C4-2B (cell line): ENCODE measurements around the gene CD84.
"Not testable (repeated sequence)": the region's sequence is repeated elsewhere in the genome, so short reads cannot be mapped to it uniquely, and the experiment has no call there.

ENCODE experiments used
- H3K27ac ChIP-seq: fragments of 450-650 bp; 2 replicates; pipeline ENCODE4 v1.5.1; 2017
- ZFX ChIP-seq: fragments of 450-650 bp; IDR thresholded peaks from 2 replicates; pipeline ENCODE4 v1.6.1; 2017
- TF ChIP-seq, protein P1 (sequence below): fragments of 450-650 bp; conservative IDR thresholded peaks from 2 replicates; pipeline ENCODE4 v1.5.1; 2017; ENCODE audit warnings: mild to moderate bottlenecking

Gene CD84

DNA sequence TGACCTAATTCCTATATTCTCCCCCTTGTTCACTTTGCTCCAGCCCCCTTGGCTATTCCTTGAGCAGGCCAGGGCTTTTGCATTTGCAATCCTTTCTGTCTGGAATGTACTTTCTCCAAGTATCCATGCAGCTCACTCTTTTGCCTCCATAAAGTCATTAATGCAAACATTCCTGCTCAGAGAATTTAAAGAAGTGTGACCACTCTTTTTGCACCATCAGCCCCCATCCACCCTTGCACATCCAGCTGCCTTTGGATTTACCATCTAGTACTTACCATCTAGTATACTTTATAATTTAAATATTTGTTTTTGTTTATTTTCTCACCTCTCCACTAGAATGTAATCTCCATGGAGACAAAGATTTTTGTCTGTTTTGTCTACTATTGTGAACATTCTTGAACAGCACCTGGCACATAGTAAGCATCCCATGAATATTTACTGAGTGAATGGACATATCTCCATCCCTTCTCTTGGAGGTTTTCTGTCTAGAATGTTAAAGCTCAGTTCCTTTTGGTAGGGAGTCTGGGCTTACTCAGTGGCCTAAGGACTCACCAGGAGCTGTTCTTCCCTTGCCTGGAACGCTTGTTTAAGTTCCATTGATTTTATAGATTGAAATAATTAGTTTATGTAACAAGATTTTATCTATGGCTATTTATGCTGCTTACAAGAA is 78.8 kb downstream of the CD84 start:
- H3K27ac ChIP-seq, result no peak overlapping the region
- TF ChIP-seq, protein P1, sequence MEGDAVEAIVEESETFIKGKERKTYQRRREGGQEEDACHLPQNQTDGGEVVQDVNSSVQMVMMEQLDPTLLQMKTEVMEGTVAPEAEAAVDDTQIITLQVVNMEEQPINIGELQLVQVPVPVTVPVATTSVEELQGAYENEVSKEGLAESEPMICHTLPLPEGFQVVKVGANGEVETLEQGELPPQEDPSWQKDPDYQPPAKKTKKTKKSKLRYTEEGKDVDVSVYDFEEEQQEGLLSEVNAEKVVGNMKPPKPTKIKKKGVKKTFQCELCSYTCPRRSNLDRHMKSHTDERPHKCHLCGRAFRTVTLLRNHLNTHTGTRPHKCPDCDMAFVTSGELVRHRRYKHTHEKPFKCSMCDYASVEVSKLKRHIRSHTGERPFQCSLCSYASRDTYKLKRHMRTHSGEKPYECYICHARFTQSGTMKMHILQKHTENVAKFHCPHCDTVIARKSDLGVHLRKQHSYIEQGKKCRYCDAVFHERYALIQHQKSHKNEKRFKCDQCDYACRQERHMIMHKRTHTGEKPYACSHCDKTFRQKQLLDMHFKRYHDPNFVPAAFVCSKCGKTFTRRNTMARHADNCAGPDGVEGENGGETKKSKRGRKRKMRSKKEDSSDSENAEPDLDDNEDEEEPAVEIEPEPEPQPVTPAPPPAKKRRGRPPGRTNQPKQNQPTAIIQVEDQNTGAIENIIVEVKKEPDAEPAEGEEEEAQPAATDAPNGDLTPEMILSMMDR, result no peak
- TF ChIP-seq ZFX, result no peak

DNA sequence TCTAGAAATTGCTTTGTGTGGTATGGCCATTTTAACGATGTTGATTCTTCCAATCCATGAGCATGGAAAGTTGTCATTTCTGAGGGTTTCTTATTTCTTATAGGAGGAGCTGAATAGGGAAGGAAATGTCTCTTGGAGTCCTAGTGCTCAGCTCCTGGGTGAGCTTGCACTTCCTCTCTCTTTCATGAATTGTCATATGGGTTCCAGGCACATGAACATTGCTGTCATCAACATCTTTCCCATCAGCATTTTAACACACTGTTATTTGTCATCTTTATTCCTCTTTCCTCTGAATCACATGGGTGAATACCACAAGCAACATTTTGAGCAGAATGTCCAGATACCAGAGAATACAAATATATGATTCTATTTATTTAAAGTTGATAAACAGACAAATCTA is 79.7 kb downstream of the CD84 start:
- no peak overlapping the region for H3K27ac ChIP-seq
- TF ChIP-seq ZFX, result no peak
- TF ChIP-seq, protein P1, result no peak

DNA sequence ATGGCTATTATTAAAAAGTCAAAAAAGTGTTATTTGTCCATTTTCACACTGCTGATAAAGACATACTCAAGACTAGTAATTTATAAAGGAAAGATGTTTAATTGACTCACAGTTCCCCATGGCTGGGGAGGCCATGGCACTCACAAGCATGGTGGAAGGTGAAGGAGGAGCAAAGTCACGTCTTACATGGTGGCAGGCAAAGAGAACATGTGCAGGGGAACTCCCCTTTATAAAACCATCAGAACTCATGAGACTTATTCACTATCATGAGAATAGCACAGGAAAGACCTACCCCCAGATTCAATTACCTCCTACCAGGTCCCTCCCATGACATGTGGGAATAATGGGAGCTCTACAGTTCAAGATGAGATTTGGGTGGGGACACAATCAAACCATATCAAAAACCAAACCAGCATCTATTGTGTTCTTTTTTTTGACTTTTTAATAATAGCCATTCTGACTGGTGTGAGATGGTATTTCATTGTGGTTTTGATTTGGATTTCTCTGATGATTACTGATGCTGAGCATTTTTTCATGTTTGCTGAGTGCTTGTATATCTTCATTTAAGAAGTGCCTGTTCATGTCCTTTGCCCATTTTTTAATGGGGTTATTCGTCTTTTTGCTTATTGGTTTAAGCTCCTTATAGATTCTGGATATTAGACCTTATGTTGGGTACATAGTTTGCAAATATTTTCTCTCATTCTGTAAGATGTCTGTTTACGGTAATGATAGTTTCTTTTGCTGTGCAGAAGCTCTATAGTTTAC is 80.8 kb downstream of the CD84 start:
- H3K27ac ChIP-seq, result not testable (repeated sequence)

DNA sequence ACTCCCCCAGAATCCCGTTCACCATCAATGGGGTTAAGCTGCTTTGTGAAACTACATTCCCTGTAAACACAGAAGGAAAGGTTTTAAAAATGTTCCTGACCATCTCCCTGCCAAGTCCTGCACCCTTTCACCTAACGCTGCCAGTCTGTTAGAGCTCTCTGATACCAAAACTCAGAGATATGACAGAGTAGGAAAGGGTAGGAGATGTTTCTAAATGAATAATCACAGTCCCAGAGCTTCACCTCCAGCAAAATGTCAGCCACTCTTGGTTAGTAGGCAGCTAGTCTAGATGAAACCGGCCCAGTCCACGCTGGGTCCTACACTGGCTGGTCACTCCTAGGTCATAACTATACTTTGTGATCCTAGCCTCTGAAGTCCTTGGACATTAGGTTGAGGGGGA is 83.0 kb downstream of the CD84 start:
- H3K27ac ChIP-seq, result no peak overlapping the region
- TF ChIP-seq, protein P1, result no peak
- no peak for TF ChIP-seq ZFX

DNA sequence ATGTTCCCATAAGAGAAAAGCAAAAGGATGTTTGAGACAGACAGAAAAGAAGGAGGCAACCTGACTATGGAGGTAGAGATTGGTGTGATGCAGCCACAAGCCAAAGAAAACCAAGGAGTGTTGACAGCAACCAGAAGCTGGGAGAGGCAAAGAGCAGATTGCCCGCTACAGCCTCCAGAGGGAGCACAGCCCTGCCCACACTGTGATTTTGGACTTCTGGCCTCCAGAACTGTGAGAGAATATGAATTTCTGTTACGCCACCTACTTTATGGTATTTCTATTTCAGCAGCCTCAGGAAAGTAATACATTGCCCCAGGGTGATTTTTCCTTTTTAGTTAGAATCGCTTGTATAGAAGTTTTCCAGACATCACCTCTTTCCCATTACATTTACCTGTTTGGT is 84.7 kb downstream of the CD84 start:
- no peak for TF ChIP-seq ZFX
- TF ChIP-seq, protein P1, result peak; percentile 68
- H3K27ac ChIP-seq, result no peak overlapping the region

DNA sequence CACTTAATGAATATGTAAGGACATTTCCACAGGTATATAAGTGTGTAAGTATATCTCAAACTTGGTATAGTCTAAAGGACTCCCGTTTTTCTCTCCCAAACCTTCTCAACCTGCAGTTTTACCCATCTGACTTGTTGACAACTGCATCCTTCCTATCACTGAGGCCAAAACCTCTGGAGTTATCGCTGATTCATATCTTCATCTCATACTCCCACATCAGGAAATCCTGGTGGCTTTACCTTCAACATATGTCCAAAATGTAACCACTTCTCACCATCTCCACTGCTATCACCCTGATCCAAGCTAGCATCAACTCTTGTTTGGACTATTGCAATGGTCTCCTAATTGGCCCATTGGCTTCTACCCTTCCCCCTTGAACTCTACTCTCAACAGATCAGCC is 86.7 kb downstream of the CD84 start:
- H3K27ac ChIP-seq, result no peak overlapping the region
- TF ChIP-seq ZFX, result no peak
- TF ChIP-seq, protein P1, result no peak

DNA sequence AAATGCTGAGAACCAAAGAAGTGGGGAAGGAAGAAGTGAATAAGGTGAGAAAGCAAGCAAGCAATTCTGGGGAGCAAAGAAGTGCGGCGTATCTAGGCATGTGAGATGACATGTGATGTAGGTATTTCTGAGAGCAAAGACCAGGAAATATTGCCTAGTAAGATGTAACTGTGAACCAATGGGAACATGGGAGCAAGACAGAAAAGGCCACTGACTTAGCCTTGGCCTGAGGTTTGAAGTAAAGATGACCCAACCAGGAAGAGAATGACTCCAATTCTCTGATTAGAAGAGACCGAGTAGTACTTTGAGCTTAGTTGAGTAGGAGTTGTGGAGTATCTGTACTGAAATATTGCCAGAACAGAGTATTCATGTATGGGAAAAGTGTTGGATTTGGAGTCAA is 87.3 kb downstream of the CD84 start:
- no peak overlapping the region for H3K27ac ChIP-seq
- TF ChIP-seq ZFX, result no peak
- TF ChIP-seq, protein P1, result no peak
